Fibroblast of skin of scalp (primary cell): ENCODE results near the gene CD226.
A peak's percentile ranks its signal among the peaks of the same experiment; 100 is the strongest.
"Not testable (repeated sequence)": the region's sequence is repeated elsewhere in the genome, so short reads cannot be mapped to it uniquely, and the experiment has no call there.

Source experiments
- DNase-seq: peaks from one replicate; pipeline ENCODE4 v3.0.0-alpha.2; 2013

Gene CD226

GRCh38 chr18:69956665-69957620 lies 9.3 kb upstream of the CD226 start:
- no peak for DNase-seq

DNA sequence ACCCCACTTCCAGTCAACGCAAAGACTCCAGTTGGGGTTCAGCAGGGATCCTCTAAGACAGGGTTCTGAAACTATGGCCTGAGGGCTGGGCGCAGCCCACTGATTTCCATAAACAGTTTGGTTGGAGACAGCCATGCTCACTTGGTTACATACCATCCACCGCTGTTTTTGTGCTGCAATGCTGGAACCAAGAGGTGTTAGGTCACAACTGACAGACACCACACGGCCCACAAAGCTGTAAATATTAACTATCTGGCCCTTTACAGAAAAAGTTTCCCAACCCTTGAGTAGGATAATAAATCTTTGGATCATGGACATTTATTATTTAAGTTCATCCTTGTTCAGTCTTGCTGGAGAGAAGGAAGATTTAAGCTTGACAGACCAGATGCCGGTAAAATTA lies 8.4 kb upstream of the CD226 start:
- DNase-seq, result no peak

DNA sequence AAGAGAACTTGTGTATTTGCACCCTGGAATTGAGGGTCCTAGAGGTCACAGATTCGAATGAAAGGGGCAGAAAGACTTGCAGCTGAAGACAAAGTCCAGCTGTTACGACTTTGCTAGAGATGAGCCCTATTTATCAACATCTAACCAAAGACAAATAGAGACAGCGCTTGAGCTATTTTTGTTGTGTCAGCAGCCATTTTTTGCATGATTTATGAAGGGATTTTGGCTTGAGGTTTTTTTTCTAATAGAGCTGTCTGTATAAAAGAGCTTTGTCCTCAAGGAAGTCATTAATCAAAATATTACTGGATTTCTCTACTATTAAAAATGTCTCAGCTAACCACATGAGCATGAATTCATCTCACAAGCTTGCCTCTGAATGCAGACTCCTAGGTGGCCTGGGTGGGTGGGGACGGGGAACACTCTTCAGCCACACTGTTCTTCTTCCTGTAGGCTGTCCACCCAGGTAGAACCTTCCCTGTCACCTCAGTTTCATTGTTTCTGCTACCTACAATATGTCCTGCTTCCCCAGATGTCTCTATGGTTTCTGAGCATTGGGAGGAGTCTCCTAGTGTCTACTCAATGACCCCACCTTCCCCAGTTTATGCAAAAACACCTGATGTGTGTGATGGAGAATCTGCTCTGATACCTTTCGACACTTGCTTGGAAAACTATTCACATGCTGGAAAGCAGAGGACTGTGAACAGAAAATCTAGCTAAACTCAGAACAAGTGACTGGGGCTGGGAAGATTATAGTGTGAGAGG lies 7.2 kb upstream of the CD226 start:
- DNase-seq, result peak; percentile 14

- DNase-seq, result no peak
These were observed 5.5 kb upstream of the CD226 start for GRCh38 chr18:69953191-69953590.

DNA sequence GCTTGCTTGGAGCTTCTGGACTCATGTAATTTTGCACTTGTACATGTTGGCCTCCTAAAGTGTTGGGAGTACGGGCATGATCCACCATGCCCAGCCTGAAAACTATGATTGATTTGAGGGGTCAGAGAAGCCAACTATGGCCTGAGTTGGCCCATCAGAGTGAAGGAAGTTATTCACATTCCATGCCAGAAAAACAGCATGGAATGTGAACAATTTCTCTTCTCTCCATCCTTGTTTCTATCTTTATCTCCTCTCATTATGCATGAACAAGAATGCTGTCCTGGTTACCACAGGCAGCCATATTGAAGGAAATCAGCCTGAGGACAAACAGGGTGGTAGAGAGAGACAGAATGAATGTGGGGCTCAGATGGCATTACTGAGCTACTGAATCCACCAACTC lies 3.5 kb upstream of the CD226 start:
- DNase-seq, result peak; percentile 61

GRCh38 chr18:69949538-69949936 lies 1.9 kb upstream of the CD226 start:
- DNase-seq, result no peak

- DNase-seq, result no peak
These were observed 1.4 kb upstream of the CD226 start for GRCh38 chr18:69948919-69949537.

DNA sequence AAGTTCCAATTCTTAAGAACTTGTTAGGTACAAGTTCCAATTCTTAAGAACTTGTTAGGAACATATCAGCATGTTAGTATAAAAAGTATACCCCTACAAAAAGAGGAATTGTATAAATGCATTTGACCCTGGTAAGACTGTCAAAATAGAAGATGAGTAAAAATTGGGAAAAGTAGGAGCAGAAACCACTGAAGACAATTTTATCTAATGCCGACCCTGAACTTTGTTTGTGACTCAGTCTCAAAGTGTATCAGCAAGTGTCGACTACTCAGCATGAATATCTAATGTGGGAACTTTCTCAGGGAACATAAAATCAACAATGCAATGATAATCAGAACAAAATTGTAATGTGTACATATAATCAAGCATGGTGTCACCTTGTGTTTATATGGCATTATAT lies 583 bp upstream of the CD226 start:
- no peak for DNase-seq

GRCh38 chr18:69946608-69947155 lies 991 bp downstream of the CD226 start:
- DNase-seq, result no peak

GRCh38 chr18:69945220-69946114 lies 2.2 kb downstream of the CD226 start:
- no peak for DNase-seq

GRCh38 chr18:69944436-69944835 lies 3.2 kb downstream of the CD226 start:
- DNase-seq, result no peak

DNA sequence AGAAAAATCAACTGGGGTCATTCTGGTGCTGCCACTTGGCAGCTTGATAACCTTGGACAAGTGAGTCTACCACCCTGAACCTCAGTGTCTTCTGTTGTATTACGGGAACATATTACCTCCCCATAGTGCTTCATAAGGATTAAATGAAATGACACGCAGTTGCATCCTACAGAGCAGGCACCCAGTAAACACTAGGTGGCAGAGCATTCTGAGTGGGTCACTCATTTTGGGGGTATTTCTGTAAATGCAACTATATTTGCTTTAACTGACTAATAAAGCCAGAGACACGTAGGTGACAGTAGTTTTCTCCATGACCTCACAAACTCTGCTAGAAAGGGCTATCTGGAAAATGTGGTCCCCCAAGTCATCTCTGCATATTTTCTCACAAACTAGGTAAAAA lies 4.7 kb downstream of the CD226 start:
- DNase-seq, result no peak

- DNase-seq, result no peak
These were observed 6.5 kb downstream of the CD226 start for GRCh38 chr18:69941183-69941582.

- not testable (repeated sequence) for DNase-seq
These were observed 7.9 kb downstream of the CD226 start for GRCh38 chr18:69939812-69940211.

DNA sequence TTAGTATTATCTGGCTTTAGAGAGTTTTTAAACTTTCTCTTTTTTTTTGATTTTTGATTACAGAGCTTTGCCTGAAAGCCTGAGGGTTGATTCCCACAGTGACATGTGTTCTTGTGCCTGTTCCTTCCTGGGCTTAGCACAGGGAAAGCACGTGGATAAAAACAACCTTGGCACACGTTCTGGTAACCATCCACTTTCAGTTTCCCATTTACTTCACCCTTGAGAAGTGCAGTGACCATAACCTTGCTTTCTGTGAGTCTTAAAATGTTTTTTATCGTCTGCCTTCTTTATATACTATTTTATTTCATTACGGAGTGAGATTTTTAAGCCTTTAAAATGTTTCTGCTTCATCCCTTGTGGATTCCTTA lies 11.5 kb downstream of the CD226 start:
- no peak for DNase-seq

GRCh38 chr18:69935319-69936190 lies 12.1 kb downstream of the CD226 start:
- DNase-seq, result no peak

DNA sequence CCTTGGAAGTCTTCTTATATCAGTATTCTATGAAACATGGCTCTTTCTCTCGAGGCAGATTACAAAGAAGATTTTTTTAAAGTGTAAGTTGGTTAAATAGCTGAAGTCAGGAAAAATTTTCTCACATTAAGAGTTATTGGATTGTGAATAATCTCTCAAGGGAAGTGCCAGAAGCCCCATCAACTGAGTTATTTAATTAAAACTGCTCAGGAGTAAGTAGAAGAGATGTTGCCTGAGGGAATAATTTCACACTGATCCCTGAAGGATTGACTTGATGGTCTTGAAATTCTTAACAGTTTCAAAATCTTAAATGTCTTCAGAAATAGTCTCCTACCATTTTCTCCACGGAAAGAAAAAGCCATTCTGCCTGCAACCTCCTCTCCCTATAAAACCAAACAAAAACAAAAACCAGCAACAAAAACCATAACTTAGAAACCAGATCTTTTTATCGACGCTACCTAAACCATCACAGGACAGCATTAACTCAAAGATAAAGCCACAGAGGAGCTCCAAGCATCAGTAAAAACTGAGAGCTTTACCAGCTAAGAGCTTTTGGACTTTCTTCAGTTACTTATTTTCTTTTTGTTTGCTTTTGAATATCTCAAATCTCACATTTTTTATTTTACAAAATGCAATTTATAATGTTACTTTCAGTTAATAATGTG lies 12.9 kb downstream of the CD226 start:
- DNase-seq, result no peak

DNA sequence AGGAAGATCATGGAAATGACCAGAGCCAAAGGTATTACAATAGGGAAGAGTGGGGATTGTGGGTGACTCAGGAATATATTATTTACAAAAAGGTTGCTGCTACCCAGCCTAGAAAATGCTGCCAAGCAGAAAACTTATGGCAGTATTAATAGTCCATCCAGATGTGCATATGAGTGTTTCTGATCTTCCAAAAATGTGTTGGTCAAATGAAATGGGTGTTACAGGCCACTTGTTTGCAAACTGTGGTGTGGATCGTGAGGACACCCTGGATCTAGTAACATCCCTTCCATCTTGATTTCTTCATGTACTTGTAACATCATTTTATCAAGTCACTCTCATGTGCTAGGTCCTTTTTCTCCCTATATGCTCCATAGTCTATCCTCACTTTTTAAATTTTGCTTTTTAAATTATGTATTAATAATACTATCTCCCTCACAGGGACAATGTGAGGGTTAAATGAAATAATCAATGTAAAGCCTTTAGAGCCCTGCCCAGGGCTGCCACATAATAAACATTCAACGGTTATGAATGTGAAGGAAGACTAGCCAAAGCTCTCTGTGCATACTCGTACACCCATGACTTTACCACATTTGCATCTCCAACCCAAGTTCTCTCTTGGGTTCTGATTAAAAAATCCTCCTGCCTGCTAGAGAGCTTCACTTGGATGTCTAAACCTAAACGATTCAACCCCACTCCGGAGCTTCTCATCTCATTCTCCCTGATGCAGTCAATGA lies 18.5 kb downstream of the CD226 start:
- DNase-seq, result no peak

- no peak for DNase-seq
These were observed 31.3 kb downstream of the CD226 start for GRCh38 chr18:69916412-69916811.

GRCh38 chr18:69908838-69909237 lies 38.8 kb downstream of the CD226 start:
- no peak for DNase-seq
